Natural killer cell (primary cell): ENCODE measurements around the gene BASP1. TPM values are rescaled to one million over a fixed set of nuclear protein-coding genes. Genes with fewer than 3 reads are reported as not detected.
A peak's percentile ranks its signal among the peaks of the same experiment; 100 is the strongest.

ENCODE experiments used
- ATAC-seq, 3 donors: fragments of 150-1000 bp in 2 of 3; fragments of 200-7000 bp in 1 of 3; cut with Tn5 transposase; 1 replicate in 1 of 3; 2 replicates in 2 of 3; pipeline ENCODE4 v1.10.0; 2021; ENCODE audit warnings: mild to moderate bottlenecking in 2 of 3, moderate library complexity in 2 of 3
- DNase-seq, 2 donors: peaks; one replicate each; pipeline versions ENCODE4 v3.0.0 to v3.0.0-alpha.2; 2013 to 2021; ENCODE audit warnings: mixed read lengths in 1 of 2
- H3K27ac ChIP-seq: one replicate; pipeline ENCODE4 v1.5.1; 2013; ENCODE audit warnings: mild to moderate bottlenecking, low read length
- H3K27me3 ChIP-seq: one replicate; pipeline ENCODE4 v1.6.1; 2013; ENCODE audit warnings: low read length; ENCODE audit not compliant: control insufficient read depth, insufficient read depth
- H3K36me3 ChIP-seq: one replicate; pipeline ENCODE4 v1.6.1; 2013; ENCODE audit warnings: low read length; ENCODE audit not compliant: control insufficient read depth, insufficient read depth
- H3K4me1 ChIP-seq: one replicate; pipeline ENCODE4 v1.6.1; 2013; ENCODE audit warnings: low read length; ENCODE audit not compliant: control insufficient read depth, insufficient read depth
- H3K4me3 ChIP-seq: one replicate; pipeline ENCODE4 v1.5.1; 2013; ENCODE audit warnings: low read length
- H3K9me3 ChIP-seq: one replicate; pipeline ENCODE4 v1.6.1; 2013; ENCODE audit warnings: low read length; ENCODE audit not compliant: control insufficient read depth, insufficient read depth
- H3K27ac Mint-ChIP-seq, 2 donors: one replicate each; pipeline ENCODE4 v1.8.0; 2022; ENCODE audit warnings: mild to moderate bottlenecking in 2 of 2, mixed read lengths in 2 of 2, moderate library complexity in 1 of 2
- H3K27me3 Mint-ChIP-seq, 2 donors: one replicate each; pipeline ENCODE4 v1.8.0; 2022; ENCODE audit warnings: low read depth in 2 of 2, mixed read lengths in 2 of 2
- H3K36me3 Mint-ChIP-seq: one replicate; pipeline ENCODE4 v1.8.0; 2022; ENCODE audit warnings: mixed read lengths
- H3K4me1 Mint-ChIP-seq, 2 donors: one replicate each; pipeline ENCODE4 v1.8.0; 2022; ENCODE audit warnings: mixed read lengths in 2 of 2
- H3K4me3 Mint-ChIP-seq: one replicate; pipeline ENCODE4 v1.8.0; 2022; ENCODE audit warnings: mild to moderate bottlenecking, moderate library complexity, mixed read lengths
- H3K9me3 Mint-ChIP-seq, 2 donors: one replicate each; pipeline ENCODE4 v1.8.0; 2022; ENCODE audit warnings: mixed read lengths in 2 of 2
- WGBS: methylation state at CpG from one replicate; pipeline ENCODE4 v1.1.7; 2013; ENCODE audit warnings: missing lambda C conversion rate; ENCODE audit not compliant: insufficient coverage; 5-methylcytosine and 5-hydroxymethylcytosine counted together
- intact Hi-C: fragments of 100-400 bp; cut with micrococcal nuclease; formaldehyde crosslinking; loops from one replicate; pipeline ENCODE4 v1.14.2; 2022
- total RNA-seq, 4 donors: library from RNA; stranded (reverse); fragments of 120-200 nt in 1 of 4; gene quantifications; one replicate each; pipeline versions ENCODE4 v1.2.3 to v1.2.4, GENCODE V29; 2013 to 2022
- TF ChIP-seq, protein P1 (sequence below): fragments of 200-600 bp; IDR thresholded peaks from one replicate; pipeline ENCODE4 v1.8.0; 2022; ENCODE audit warnings: antibody characterized with exemption

BASP1 gene
- total RNA-seq, 3 donors from 2014 or later (not counting 1 experiment from before 2014, with no cell fraction given) = 1.3 to 10.7 (median 2.5) TPM

DNA sequence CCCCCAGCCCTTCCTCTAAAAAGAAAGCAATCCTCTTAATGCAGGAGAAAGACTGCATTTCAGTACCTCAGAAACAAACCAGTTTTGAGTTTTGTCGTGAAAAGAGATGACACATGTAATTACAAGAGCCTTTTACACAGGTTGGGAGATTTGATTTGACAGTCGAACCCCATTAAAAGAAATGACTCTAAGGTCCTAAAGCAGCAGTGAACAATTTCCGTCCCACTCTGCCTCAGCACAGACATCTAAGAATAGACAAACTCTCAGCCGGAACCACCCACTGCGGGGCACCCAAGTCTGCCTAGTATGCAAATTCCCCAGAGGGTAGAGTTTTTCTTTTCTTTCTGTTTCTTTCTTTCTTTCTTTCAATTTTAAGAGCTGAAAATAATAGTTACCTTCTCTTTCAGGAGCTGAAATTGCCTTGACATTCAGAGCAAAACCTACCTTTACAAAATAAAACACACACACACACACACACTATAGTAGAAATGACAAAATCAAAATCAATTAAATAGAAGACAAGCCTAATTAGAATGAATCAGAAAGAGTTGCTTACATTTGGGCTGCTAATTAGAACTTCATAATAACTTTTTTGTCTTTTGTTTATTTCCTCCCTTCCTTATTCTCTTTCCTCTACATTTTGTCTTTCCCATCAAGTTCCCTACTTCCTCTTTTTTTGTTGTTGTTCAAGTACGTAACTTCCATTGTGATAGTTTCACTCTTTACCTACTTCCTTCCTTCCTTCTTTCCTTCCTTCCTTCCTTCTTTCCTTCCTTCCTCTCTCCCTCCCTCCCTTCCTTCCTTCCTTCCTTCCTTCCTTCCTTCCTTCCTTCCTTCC, 65.1 kb downstream of the BASP1 start:
- H3K27me3 Mint-ChIP-seq = no peaks in the 10 kb centered on the region
- intact Hi-C loops = no loop called here
- WGBS = 40% methylated on average over 4 of the region's 6 CpGs
- H3K27ac ChIP-seq = peak overlapping the region; percentile 53
- no peak overlapping the region for H3K27ac Mint-ChIP-seq
- H3K4me1 Mint-ChIP-seq = no peaks in the 10 kb centered on the region
- DNase-seq = no peak
- peaks cover 7% of the 10 kb centered on the region in 2 donors for H3K9me3 Mint-ChIP-seq
- H3K4me3 Mint-ChIP-seq = no peak overlapping the region
- TF ChIP-seq, protein P1, sequence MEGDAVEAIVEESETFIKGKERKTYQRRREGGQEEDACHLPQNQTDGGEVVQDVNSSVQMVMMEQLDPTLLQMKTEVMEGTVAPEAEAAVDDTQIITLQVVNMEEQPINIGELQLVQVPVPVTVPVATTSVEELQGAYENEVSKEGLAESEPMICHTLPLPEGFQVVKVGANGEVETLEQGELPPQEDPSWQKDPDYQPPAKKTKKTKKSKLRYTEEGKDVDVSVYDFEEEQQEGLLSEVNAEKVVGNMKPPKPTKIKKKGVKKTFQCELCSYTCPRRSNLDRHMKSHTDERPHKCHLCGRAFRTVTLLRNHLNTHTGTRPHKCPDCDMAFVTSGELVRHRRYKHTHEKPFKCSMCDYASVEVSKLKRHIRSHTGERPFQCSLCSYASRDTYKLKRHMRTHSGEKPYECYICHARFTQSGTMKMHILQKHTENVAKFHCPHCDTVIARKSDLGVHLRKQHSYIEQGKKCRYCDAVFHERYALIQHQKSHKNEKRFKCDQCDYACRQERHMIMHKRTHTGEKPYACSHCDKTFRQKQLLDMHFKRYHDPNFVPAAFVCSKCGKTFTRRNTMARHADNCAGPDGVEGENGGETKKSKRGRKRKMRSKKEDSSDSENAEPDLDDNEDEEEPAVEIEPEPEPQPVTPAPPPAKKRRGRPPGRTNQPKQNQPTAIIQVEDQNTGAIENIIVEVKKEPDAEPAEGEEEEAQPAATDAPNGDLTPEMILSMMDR = no peak
- H3K4me1 ChIP-seq = no peaks in the 10 kb centered on the region
- peaks cover 2% of the 10 kb centered on the region for H3K9me3 ChIP-seq
- H3K36me3 ChIP-seq = no peaks in the 10 kb centered on the region
- peaks cover 5% of the 10 kb centered on the region for H3K36me3 Mint-ChIP-seq
- no peak overlapping the region for H3K4me3 ChIP-seq
- no peak for ATAC-seq
- H3K27me3 ChIP-seq = no peaks in the 10 kb centered on the region

GRCh38 chr5:17283121-17283415, 65.6 kb downstream of the BASP1 start:
- Histone ChIP-seq H3K27ac (peak overlapping the region; percentile 53), H3K4me1 (no peaks in the 10 kb centered on the region), H3K4me3 (no peak overlapping the region), H3K9me3 (peaks cover 6% of the 10 kb centered on the region), H3K36me3 (no peaks in the 10 kb centered on the region), H3K27me3 (no peaks in the 10 kb centered on the region)
- Mint-ChIP-seq H3K4me3 (no peak overlapping the region), H3K27ac (no peak overlapping the region), H3K27me3 (no peaks in the 10 kb centered on the region), H3K9me3 (peaks cover 10 to 11% of the 10 kb centered on the region in 2 donors), H3K4me1 (no peaks in the 10 kb centered on the region), H3K36me3 (peaks cover 9% of the 10 kb centered on the region)
- intact Hi-C loops = no loop called here
- DNase-seq (no peak), ATAC-seq (no peak)
- WGBS = 88% methylated on average over 2 of the region's 2 CpGs
- TF ChIP-seq, protein P1 = no peak

DNA sequence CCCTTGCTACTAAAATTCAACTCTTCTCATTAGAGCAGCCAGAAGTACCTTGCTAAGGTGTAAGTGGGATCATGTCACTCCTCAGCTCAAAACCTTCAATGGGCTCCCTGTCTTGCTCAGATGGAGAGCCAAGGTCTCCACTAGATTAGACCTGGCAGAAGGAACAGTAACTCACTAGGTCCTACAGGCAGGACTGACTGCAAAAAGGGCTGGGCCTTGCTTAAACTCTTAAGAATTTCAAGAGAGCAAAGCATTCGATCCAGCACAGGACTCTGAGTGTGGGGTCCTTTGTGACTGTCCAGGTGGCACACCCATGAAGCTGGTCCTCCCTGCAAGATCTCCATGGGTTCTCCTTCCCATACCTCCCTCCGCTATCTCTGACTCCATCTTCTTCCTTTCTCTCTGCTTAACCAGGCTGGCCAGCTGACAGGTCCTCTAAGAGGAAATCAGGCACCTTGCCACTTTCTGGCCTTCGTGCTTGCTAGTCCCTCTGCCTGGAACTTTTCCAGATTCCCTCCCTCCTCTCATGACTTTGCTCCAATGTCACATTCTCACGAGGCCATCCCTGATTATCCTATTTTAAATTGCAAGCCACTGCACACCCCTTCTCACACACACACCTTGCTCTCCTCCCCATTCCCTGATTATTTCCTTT, 70.2 kb downstream of the BASP1 start:
- DNase-seq = no peak
- H3K9me3 ChIP-seq = peaks cover 6% of the 10 kb centered on the region
- no peak overlapping the region for H3K4me3 Mint-ChIP-seq
- no peaks in the 10 kb centered on the region for H3K27me3 Mint-ChIP-seq
- intact Hi-C loops = no loop called here
- no peak overlapping the region for H3K27ac ChIP-seq
- TF ChIP-seq, protein P1 = no peak
- no peaks in the 10 kb centered on the region for H3K4me1 ChIP-seq
- H3K4me3 ChIP-seq = no peak overlapping the region
- no peaks in the 10 kb centered on the region for H3K36me3 ChIP-seq
- H3K9me3 Mint-ChIP-seq = peaks cover 19 to 21% of the 10 kb centered on the region in 2 donors
- no peak overlapping the region for H3K27ac Mint-ChIP-seq
- WGBS = 85% methylated on average over 4 of the region's 4 CpGs
- H3K36me3 Mint-ChIP-seq = peaks cover 12% of the 10 kb centered on the region
- H3K4me1 Mint-ChIP-seq = no peaks in the 10 kb centered on the region
- no peaks in the 10 kb centered on the region for H3K27me3 ChIP-seq
- ATAC-seq = no peak
